Posterior cingulate gyrus (tissue), 11 donors: Measurements from ENCODE around the gene RAD51B.
"Not testable (repeated sequence)": the region's sequence is repeated elsewhere in the genome, so short reads cannot be mapped to it uniquely, and the experiment has no call there.

Experiments
- DNase-seq, 10 donors: peaks; one replicate each; pipeline versions ENCODE4 v3.0.0 to v3.0.0-alpha.2; 2020 to 2021; ENCODE audit warnings: mixed read lengths in 3 of 10
- intact Hi-C: fragments of 100-400 bp; cut with DNase I; formaldehyde crosslinking; loops from one replicate; pipeline ENCODE4 v1.15.1; 2023

RAD51B gene

DNA sequence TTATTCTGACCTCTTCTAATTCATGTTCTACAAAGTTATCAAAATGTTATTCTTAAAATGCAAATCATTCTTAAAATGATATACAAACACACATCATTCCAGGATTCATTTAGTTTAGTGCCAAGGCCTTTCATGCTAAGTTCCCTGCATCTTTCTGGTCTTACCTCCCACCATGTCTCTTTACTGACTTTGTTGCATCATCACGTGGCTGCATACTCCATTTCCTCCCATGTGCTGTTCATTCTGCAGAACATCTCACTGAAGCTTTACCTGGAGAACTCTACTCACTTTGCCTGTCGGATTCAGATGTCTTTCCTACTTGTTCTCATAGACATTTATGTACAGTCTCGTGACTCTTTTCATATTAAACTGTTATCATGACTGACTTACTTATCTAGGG lies 278.1 kb downstream of the RAD51B start:
- DNase-seq, result no peak
- intact Hi-C loops, result no loop called here

DNA sequence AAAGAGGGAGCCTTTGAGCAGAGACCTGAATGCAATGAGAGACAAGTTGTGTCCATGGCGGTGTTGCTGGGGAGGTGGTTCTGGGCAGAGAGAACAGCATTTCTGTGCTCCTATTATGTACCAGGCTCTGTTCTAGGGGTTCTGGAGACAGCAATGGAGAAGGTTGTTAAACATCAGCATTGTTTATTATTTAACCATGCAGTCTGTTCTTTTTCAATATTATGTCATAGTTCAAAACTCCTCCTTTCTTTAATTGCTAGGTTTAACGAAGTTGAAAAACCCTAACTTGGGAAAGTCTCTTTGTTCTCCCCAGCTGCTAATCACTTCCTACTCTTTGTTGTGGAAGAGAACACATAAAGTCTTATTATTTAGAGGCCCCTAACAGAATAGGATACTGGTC lies 279.3 kb downstream of the RAD51B start:
- no peak for DNase-seq
- intact Hi-C loops, result no loop called here

DNA sequence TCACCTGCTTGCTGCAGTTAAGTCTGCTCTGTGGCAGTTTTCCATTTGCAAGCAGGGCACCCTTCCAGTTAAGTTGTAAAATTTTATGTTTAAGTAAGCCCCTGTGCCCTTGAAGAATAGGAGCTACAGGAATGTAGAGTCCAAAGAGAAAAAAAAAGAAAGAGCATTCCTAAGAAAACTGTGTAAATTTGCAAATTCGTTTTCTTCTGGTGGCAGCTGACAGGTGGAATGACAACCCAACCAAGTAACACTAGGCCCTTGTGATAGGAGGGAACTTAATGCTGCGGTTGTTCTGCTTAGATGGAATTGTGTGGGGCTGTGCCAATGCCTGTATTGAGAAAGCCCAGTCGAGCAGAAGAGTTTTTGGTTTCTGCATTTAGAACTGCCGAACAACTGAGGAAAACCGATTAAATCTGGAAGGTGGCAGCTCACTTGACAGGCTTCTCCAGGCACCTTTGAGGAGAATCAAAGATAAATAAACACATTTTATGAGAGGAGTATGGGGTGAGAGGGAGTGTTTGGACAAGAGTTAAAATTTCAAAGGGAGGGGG lies 280.0 kb downstream of the RAD51B start:
- DNase-seq, result no peak
- intact Hi-C loops, result no loop called here

DNA sequence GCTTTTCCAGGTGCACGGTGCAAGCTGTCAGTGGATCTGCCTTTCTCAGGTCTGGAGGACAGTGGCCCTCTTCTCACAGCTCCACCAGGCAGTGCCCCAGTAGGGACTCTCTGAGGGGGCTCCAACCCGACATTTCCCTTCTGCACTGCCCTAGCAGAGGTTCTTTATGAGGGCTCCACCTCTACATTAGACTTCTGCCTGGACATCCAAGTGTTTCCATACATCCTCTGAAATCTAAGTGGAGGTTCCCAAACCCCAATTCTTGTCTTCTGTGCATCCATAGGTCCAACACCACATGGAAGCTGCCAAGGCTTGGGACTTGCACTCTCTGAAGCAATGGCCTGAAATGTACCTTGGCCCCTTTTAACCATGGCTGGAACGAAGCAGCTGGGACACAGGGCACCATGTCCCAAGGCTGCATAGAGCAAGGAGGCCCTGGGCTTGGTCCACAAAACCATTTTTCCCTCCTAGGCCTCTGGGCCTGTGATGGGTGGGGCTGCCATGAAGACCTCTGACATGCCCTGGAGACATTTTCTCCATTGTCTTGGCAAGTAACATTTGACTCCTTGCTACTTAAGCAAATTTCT lies 282.2 kb downstream of the RAD51B start:
- not testable (repeated sequence) for DNase-seq

DNA sequence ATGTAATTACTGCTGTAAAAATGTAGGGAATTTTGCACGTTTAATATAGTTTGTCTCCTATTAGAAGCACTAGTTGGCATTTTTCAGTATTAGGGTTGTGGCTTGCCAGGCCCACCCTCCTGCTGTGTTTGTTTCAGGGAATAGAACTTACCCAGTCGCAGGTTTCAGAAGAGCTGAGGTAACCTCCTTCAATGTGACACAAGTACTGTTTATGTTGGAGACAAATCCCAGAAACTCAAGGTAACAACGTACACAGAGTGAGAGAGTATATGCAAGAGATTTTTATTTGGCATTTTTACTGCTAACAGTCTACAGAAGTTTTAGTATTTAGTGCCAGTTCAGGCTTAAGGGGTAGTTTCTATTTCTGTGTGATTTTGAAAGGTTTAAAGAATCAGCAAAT lies 284.3 kb downstream of the RAD51B start:
- no peak for DNase-seq
- intact Hi-C loops, result no loop called here

More for the DNA sequence above, 282.2 kb downstream of the RAD51B start:
- intact Hi-C loops, result not testable (repeated sequence)

DNA sequence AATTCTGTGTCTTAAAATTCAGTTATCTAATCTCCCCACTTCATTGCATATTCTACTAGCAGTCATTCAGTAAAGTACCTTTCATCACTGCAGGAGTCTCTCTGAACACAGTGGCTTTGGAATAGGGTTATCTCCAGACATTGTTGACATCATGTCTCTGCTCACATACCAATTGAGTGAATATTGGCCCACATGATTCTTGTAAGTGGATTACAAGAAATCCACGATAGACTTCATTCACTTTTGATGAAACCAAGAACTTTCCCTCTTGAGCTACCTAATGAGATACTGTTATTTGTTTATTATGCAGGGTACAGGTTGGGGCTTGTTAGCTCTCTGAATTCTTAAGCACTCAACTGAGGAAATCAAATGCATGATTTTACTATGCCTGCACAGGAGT lies 284.9 kb downstream of the RAD51B start:
- no peak for DNase-seq

DNA sequence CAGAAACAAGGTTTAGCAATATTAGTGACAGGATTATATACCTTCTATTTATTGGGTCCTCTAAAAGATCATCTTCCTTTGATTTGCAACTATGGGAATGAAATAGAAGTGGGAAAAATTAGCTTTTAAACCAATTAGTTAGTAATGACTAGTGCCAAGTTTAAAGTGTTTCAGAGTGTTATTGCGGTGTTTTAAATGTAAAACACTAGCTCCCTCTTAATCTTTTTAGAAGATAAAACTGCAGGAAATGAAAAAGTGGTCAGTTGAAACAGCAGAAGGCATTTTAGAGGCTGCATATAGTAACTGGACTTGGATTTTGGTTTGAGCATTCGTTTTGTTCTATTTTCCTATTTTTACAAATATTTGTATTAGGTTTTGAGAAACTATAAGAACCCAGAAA lies 286.2 kb downstream of the RAD51B start:
- intact Hi-C loops, result no loop called here
- no peak for DNase-seq

More for the DNA sequence above, 284.9 kb downstream of the RAD51B start:
- intact Hi-C loops, result no loop called here

DNA sequence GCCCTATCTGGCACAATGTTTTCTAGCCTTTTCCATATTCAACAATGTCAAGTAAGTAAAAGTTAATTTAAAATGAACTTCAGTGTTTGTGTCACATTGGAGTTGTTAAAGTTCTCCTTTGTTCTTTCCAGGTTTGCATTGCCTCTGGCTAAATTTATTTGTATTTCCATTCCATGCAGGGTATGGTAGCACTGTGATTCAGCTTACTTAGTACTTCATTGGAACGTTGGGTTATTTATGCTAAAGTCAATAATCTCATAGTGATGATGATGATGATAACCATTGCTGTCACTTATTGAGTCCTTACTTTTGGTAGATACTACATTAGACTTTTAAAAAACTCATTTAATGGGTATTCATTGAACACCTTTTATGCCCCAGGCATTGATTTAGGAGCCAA lies 286.9 kb downstream of the RAD51B start:
- DNase-seq, result no peak
- intact Hi-C loops, result no loop called here

DNA sequence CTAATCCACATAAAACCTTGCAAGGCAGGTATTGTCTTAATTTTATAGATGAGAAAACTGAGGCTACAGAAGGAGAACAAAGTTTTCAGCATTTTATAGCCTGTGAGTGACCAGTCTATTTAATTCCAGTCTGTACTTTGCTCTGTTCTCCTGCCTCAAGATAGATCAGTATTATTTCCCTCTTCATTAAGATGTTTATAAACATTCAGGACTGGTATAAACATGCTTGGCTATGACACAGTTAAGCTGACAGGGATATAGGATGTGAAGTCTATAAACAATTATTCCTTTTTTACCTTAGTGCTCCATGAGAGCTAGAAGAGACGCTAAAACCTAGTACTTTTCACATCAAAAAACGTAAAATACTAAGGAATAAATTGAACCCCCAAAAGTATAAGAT lies 287.3 kb downstream of the RAD51B start:
- intact Hi-C loops, result no loop called here
- no peak for DNase-seq

DNA sequence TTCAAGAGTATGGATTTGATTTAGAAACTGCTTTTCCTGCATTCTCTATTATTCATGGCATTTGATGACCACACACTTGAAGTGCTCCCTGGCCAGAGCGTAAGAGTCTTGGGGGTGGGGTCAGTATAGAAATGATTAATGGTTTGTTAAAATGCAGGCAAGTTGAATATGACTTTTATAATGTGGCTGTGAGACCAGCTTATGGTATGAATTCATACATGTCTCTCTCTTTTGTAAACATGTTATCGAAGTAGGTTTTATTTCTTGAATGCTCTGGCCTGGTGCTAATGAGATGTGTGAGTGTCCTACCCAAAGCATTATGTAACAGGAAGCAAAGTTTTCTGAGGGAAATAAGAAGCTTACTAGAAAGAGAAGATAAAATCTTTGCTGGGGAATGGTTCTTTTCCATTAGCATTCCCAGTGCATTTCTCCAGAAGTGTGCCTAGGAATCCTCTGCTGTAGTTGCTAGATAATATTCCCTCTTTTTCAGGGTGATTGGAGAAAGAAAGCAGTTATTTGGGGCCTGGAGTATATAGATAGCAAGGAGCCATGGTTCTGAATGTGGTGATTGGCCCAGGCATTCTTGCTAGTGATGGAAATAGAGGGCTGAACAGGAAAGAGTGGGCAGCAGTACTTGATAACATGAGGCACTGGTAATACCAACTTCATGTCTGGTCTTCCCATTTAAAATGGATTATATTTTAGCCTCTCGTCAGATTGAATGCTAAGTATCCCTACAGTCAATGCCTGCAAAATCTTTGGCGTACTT lies 289.7 kb downstream of the RAD51B start:
- intact Hi-C loops, result no loop called here
- DNase-seq, result no peak

DNA sequence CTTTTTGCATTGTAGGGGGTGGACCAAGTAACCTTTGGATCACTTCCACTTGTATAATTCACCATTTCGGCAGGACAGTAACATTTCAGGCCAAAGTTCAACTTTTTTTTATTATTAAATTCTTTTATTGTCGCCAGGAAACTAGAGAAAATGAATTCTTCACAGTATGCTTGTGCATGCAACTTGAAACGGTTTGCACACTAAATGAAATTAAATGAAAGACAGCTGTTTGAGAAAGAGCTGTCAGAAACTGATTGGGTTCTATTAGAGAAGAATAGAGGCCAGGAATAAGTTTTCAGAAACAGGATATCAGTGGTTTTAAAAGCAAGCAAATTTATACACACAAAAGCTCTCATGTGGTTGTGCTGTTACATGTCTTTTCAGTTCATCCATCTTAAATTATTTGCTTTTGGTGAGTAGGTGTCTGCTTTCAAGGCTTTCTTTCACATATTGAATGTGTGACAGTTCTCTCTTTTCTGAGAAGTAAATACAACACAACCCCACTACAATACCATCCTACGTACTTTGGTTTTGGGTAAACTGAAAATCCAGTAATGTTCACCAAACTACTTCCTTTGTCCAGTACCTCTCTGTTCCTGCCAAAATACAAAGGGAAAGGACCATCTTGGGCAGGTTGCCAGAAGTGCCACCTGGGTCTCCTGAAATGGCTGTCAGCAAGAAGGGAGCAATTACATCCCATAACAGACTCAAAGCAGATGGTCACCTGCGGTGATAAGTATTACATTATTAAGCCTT lies 291.7 kb downstream of the RAD51B start:
- DNase-seq, result no peak
- intact Hi-C loops, result no loop called here

DNA sequence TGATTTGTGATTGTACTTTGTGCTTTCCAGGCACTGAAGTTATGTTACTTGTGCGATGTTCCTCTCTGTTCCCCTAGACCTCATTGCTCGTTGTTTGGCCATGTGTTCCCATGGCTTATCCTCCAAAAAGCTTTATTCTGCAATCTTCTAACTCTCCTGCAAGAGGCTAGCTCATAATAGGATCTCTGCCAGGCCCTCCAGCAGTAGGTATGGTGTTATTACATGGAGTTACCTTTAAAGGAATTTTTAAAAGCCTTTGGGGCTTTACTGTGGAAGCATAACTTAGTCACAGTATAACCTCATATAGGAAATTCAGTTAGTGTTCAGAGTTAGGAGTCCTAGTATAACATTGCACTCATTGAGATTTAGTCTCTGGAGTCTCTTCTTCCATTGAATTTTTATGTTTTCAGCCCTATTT lies 292.3 kb downstream of the RAD51B start:
- no peak for DNase-seq
- intact Hi-C loops, result no loop called here

DNA sequence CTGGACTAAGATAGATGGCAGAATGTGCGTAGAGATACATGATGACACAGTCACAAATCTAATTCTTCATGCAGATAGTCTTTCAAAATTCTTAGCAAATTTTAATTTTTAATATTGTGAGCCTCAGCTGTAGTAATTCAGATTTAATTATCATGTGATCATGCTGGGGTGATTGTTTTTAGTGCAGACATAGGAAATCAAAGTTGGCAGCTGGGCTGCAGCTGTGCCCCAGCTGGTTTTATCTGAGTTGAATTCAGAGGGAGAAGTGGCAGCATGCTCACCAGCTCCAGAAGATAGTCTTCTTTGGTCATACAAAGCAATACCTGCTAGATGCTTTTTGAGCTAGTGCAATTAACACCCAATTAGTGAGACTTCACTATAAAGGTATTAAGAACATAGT lies 292.9 kb downstream of the RAD51B start:
- intact Hi-C loops, result no loop called here
- no peak for DNase-seq

DNA sequence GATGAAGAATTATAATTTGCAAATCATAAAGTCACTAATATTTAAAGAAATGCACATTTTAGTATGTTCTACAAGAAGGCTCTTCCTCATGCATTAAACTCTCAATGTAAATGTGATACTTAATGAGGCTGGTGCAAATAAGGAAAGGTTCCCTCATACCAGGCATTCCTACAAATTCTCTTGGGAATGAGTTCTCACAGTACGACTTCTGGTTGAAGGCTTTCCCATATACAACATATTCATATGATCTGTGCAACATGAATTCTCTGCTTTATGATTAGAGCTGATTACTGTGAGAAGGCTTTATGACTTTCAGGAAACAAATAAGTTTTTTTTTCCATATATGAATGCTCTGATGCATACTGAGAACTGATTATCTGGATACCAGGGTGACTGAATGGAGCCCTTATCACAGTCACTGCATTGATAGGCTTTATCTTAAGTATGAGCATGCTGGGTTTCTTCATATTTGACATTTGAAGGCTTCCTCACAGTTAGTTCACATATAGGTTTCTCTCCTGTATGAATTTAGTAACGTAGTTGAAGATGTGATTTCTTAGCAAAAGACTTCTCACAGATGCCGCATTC lies 293.9 kb downstream of the RAD51B start:
- DNase-seq, result no peak

DNA sequence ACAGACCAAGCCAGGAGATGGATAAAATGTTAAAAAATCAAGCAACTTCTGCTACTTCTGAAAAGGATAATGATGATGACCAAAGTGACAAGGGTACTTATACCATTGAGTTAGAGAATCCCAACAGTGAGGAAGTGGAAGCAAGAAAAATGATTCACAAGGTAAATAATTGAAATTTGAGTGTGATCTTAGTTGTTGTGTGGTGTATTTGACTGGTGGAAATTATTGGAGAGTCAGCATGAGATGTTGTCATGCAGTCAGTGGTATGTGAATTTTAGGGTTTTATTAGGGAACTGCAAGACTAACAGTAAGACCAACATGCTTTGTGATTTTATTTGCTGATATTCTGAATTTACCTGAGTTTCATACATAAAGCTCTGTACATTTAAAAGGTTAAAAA lies 296.4 kb downstream of the RAD51B start:
- intact Hi-C loops, DNase-seq: not testable (repeated sequence)

More for the DNA sequence above, 293.9 kb downstream of the RAD51B start:
- intact Hi-C loops, result no loop called here

DNA sequence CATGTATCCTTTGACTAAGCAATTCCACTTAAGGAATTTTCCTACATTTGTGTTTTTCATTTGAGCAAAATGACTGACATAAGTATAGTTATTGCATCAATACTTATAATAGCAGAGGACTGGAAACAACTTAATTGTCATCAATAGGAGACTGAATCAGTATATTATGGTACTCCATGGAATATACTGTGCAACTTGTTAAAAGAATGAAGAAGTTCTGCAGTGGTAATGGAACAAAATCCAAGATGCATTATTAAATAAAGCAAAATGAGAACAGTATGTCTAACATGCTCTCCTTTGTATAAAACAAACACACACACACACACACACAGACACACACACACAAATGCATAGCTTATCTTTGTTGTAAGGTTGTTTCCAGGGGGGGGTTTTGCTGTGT lies 303.1 kb downstream of the RAD51B start:
- DNase-seq, result no peak
- intact Hi-C loops, result no loop called here

DNA sequence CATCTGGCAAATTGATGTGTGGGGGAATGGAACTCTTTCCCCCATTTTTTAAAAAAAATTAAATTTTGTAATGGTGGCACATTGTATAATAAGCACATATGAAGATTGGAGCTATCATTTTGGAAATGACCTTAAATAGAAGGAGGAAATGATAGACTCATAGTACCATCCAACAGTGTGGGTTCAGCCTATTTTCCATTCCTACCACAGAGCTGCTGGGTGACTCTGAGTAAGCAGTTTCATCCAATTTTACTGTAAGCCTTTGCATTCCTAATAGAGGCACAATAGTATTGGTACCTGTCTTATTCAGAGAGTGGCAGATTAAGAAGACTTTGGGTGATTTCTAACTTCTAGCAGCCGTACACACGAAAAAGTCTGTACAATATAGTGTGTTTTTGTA lies 304.5 kb downstream of the RAD51B start:
- intact Hi-C loops, result no loop called here
- no peak for DNase-seq

DNA sequence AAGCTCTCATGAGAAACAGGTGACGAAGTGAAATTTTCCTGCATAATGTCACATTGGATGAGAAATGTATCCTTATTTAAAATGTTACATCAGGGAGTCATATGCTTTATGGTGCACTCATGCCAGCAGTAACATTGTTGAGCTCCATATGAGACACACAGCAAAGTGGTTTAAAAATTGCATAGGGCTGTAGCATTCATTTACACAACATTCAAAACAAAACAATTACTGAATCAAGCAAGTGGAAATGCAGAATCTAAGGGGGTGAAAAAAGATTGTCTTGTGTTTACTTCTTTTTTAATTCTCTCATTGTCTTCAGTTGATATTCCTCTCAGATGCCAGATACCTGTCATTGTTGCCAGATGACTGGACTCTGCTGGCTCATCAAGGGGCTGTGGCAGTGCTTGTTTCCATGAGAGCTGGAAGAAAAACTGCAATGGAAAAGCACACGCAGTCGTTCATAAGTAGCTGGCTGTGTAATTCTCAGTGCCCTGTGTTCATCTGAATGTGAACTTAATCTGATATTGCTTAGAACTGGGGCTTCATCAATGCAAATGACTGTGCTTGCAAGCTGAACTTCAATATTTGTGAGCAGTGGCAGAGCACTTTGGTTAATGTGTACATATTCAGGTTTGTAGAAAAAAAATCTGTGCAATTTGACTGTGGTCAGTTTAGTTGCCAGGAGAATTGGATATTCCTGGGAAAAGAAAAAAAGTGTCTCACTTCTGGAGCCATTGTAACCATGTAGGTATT lies 305.6 kb downstream of the RAD51B start:
- DNase-seq, result peak in 2 of 10 donors; percentile 9 to 76
- intact Hi-C loops, result no loop called here

DNA sequence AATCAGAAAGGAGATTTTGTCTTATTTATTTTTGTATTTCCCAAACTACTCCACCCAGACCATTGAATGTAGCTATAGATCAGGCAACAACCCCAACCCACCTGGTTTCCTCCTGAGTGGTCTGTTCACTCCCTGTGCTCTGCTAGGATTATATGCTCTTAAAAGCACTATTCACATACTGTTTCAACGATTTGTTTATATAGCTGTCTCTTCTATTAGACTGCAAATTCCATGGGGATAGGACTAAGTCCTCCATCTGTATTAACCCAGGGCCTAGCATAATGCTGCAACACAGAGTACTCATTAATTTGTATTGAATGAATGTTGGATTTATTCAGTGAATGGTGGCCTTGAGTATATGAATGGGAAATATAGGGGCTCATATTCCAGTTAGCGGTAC lies 307.6 kb downstream of the RAD51B start:
- DNase-seq, result no peak
- intact Hi-C loops, result no loop called here

DNA sequence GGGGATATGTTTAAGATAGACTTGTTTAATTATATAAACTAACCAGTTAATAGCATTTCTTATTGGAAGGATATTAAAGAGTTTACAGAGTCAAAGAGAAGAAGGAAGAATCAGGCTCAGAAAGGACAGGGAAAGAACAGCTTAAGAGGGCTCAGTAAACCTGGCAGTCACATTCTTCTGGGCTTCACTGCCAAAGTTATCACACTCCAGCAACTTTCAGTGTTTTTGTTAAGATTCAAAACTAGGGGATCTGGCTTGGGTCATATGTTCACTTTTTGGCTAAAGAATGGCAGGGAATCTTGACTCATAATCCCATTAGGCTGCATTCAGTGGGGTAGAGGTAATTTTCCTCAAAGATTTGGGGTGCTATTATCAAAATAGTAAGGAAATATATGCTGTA lies 312.3 kb downstream of the RAD51B start:
- intact Hi-C loops, result no loop called here
- DNase-seq, result no peak
